NOMO-1 treated with DMSO at 0.1 percent for 48 hours (cell line): Measurements from ENCODE around the gene PHF1.

Source experiments
- DNase-seq: peaks from one replicate; lab custom pipeline; 2025; ENCODE audit not compliant: unreplicated experiment; lab: John Stamatoyannopoulos, UW

Gene PHF1

GRCh38 chr6:33430991-33431879 lies 20.4 kb downstream of the PHF1 start:
- DNase-seq: peak; percentile 36

GRCh38 chr6:33431880-33432541 lies 21.2 kb downstream of the PHF1 start:
- DNase-seq: no peak

- no peak for DNase-seq
These were observed 21.7 kb downstream of the PHF1 start for GRCh38 chr6:33432546-33432945.

- DNase-seq: no peak
These were observed 22.3 kb downstream of the PHF1 start for GRCh38 chr6:33433001-33433543.

GRCh38 chr6:33433544-33434191 lies 22.9 kb downstream of the PHF1 start:
- no peak for DNase-seq

- DNase-seq: no peak
These were observed 24.1 kb downstream of the PHF1 start for GRCh38 chr6:33434961-33435360.

- DNase-seq: no peak
These were observed 26.9 kb downstream of the PHF1 start for GRCh38 chr6:33437666-33438065.

GRCh38 chr6:33438978-33439594 lies 28.3 kb downstream of the PHF1 start:
- DNase-seq: no peak

- DNase-seq: no peak
These were observed 29.3 kb downstream of the PHF1 start for GRCh38 chr6:33439956-33440648.

- DNase-seq: no peak
These were observed 30.0 kb downstream of the PHF1 start for GRCh38 chr6:33440649-33441309.

GRCh38 chr6:33441457-33441856 lies 30.6 kb downstream of the PHF1 start:
- DNase-seq: no peak

- DNase-seq: no peak
These were observed 31.5 kb downstream of the PHF1 start for GRCh38 chr6:33442283-33442682.

- no peak for DNase-seq
These were observed 32.2 kb downstream of the PHF1 start for GRCh38 chr6:33443025-33443424.

- no peak for DNase-seq
These were observed 33.0 kb downstream of the PHF1 start for GRCh38 chr6:33443619-33444504.

GRCh38 chr6:33445119-33445603 lies 34.3 kb downstream of the PHF1 start:
- peak; percentile 72 for DNase-seq

- no peak for DNase-seq
These were observed 35.5 kb downstream of the PHF1 start for GRCh38 chr6:33446356-33446755.

GRCh38 chr6:33450434-33450833 lies 39.6 kb downstream of the PHF1 start:
- DNase-seq: no peak

GRCh38 chr6:33451606-33452005 lies 40.8 kb downstream of the PHF1 start:
- no peak for DNase-seq

- no peak for DNase-seq
These were observed 41.7 kb downstream of the PHF1 start for GRCh38 chr6:33452496-33452895.
